OCI-LY7 (cell line): Measurements from ENCODE around the gene NWD2. TPM values are rescaled to one million over a fixed set of nuclear protein-coding genes. Genes with fewer than 3 reads are reported as not detected.

Experiments
- BruUV-seq: library from RNA; stranded (reverse); fragments of 400-500 nt; replicated peaks from 2 replicates; lab custom pipeline; 2021; lab: Mats Ljungman, UMichigan
- CTCF ChIA-PET: fragments of 300-600 bp; sonication (Branson Sonifier 250); formaldehyde crosslinking; loops from one replicate; lab custom pipeline; 2022; ENCODE audit warnings: antibody characterized with exemption; ENCODE audit not compliant: unreplicated experiment; lab: Charles Lee
- POLR2A ChIA-PET: fragments of 300-600 bp; sonication (Branson Sonifier 250); formaldehyde crosslinking; loops from one replicate; lab custom pipeline; 2022; ENCODE audit warnings: antibody characterized with exemption; lab: Charles Lee
- DNase-seq: peaks from one replicate; pipeline ENCODE4 v3.0.0-alpha.2; 2015; ENCODE audit warnings: low spot score
- H2AFZ ChIP-seq: fragments of 200-600 bp; sonication (generic), shearing (Covaris generic); 2 replicates; pipeline ENCODE4 v1.6.1; 2014; ENCODE audit warnings: mild to moderate bottlenecking, antibody characterized with exemption, low read length, moderate library complexity
- H3K27ac ChIP-seq: fragments of 200-600 bp; sonication (generic); 2 replicates; pipeline ENCODE4 v1.5.1; 2014; ENCODE audit warnings: mixed run types, low read depth, mild to moderate bottlenecking, moderate library complexity, low read length, inconsistent platforms; ENCODE audit not compliant: poor library complexity, severe bottlenecking
- H3K36me3 ChIP-seq: fragments of 200-600 bp; sonication (generic); 2 replicates; pipeline ENCODE4 v1.6.1; 2014; ENCODE audit warnings: mild to moderate bottlenecking, antibody characterized with exemption, low read length, moderate library complexity, mixed read lengths; ENCODE audit not compliant: insufficient read depth
- H3K4me1 ChIP-seq: fragments of 200-600 bp; sonication (generic); 2 replicates; pipeline ENCODE4 v1.5.1; 2014; ENCODE audit warnings: mild to moderate bottlenecking, low read length; ENCODE audit not compliant: insufficient read depth, poor library complexity, severe bottlenecking
- H3K4me2 ChIP-seq: fragments of 200-600 bp; sonication (generic); 2 replicates; pipeline ENCODE4 v1.6.1; 2014; ENCODE audit warnings: mild to moderate bottlenecking, low read length
- H3K4me3 ChIP-seq: fragments of 200-600 bp; sonication (generic); 2 replicates; pipeline ENCODE4 v1.5.1; 2014; ENCODE audit warnings: mild to moderate bottlenecking, low read depth, low read length; ENCODE audit not compliant: poor library complexity, severe bottlenecking
- H3K79me2 ChIP-seq: fragments of 200-600 bp; sonication (generic); 2 replicates; pipeline ENCODE4 v1.6.1; 2016; ENCODE audit warnings: low read depth, mild to moderate bottlenecking, low read length, moderate library complexity, mixed read lengths; ENCODE audit not compliant: insufficient read depth
- H3K9me2 ChIP-seq: fragments of 200-600 bp; sonication (generic); 2 replicates; pipeline ENCODE4 v1.6.1; 2016; ENCODE audit warnings: mild to moderate bottlenecking, low read length, mixed read lengths; ENCODE audit not compliant: insufficient read depth
- H3K9me3 ChIP-seq: fragments of 200-600 bp; sonication (generic); 2 replicates; pipeline ENCODE4 v1.6.1; 2014; ENCODE audit warnings: mild to moderate bottlenecking, mixed run types, low read length, mixed read lengths
- H4K20me1 ChIP-seq: fragments of 200-600 bp; sonication (generic); 2 replicates; pipeline ENCODE4 v1.6.1; 2014; ENCODE audit warnings: mild to moderate bottlenecking, antibody characterized with exemption, low read length, moderate library complexity, mixed read lengths; ENCODE audit not compliant: insufficient read depth
- CTCF ChIP-seq: fragments of 200-600 bp; sonication (generic); conservative IDR thresholded peaks from 2 replicates; pipeline ENCODE4 v1.5.1; 2014; ENCODE audit warnings: mild to moderate bottlenecking, antibody characterized with exemption, low read length, moderate library complexity, mixed read lengths
- EZH2phosphoT487 ChIP-seq: fragments of 200-600 bp; sonication (generic); IDR thresholded peaks from 2 replicates; pipeline ENCODE4 v1.6.1; 2018; ENCODE audit warnings: low read depth, borderline replicate concordance, mild to moderate bottlenecking, mixed run types, antibody characterized with exemption, low read length, moderate library complexity, mixed read lengths
- intact Hi-C: fragments of 100-400 bp; cut with micrococcal nuclease; formaldehyde crosslinking; loops from one replicate; pipeline ENCODE4 v1.10.0; 2022; ENCODE audit not compliant: unreplicated experiment
- total RNA-seq, 2 experiments: library from RNA; depleted of rRNA in 1 of 2; stranded (reverse); fragments of >200 nt in 1 of 2; shearing (Covaris generic) in 1 of 2; gene quantifications; 2 replicates each; pipeline ENCODE4 v1.2.3, GENCODE V29; 2014 to 2022

Gene NWD2
- total RNA-seq, 2 experiments from 2014 or later, result not detected

- no peak overlapping the region for H3K4me2 ChIP-seq
Observed at GRCh38 chr4:37450309-37450708, 205.8 kb downstream of the NWD2 start.

GRCh38 chr4:37450911-37451310, 206.4 kb downstream of the NWD2 start:
- no peaks in the 10 kb centered on the region for H3K9me3 ChIP-seq
- no peak for DNase-seq
- no peak overlapping the region for H3K4me2 ChIP-seq
- no peak for TF ChIP-seq EZH2phosphoT487
- no peak for TF ChIP-seq CTCF
- no peaks in the 10 kb centered on the region for H3K4me1 ChIP-seq
- H4K20me1 ChIP-seq, result no peaks in the 10 kb centered on the region
- H3K79me2 ChIP-seq, result no peaks in the 10 kb centered on the region
- ChIA-PET POLR2A (interaction anchor here (1.0 kb wide), 1 partner anchor 17 kb away, joined by 3 read pairs; no protein-coding TSS in a partner anchor), CTCF (no interaction called here)
- no peak overlapping the region for H3K4me3 ChIP-seq
- no peak overlapping the region for H2AFZ ChIP-seq
- H3K27ac ChIP-seq, result no peak overlapping the region
- BruUV-seq, result no TSS peak
- H3K36me3 ChIP-seq, result no peaks in the 10 kb centered on the region
- intact Hi-C loops, result no loop called here
- no peaks in the 10 kb centered on the region for H3K9me2 ChIP-seq

More at GRCh38 chr4:37450309-37450708, 205.8 kb downstream of the NWD2 start:
- Histone ChIP-seq H3K9me3 (no peaks in the 10 kb centered on the region), H3K4me1 (no peaks in the 10 kb centered on the region), H3K36me3 (no peaks in the 10 kb centered on the region), H3K4me3 (no peak overlapping the region), H3K9me2 (no peaks in the 10 kb centered on the region), H3K79me2 (no peaks in the 10 kb centered on the region), H2AFZ (no peak overlapping the region), H3K27ac (no peak overlapping the region), H4K20me1 (no peaks in the 10 kb centered on the region)
- no peak for TF ChIP-seq CTCF
- no peak for TF ChIP-seq EZH2phosphoT487
- no peak for DNase-seq
- ChIA-PET POLR2A (interaction anchor here (1.0 kb wide), 1 partner anchor 16 kb away, joined by 3 read pairs; no protein-coding TSS in a partner anchor), CTCF (interaction anchor here (0.5 kb wide), 1 partner anchor 441 kb away, joined by 4 read pairs; no protein-coding TSS in a partner anchor)
- BruUV-seq, result no TSS peak
- intact Hi-C loops, result no loop called here

GRCh38 chr4:37451656-37452055, 207.1 kb downstream of the NWD2 start:
- H3K9me3 ChIP-seq, result no peaks in the 10 kb centered on the region

More at GRCh38 chr4:37451656-37452055, 207.1 kb downstream of the NWD2 start:
- Histone ChIP-seq H2AFZ (no peak overlapping the region), H3K79me2 (no peaks in the 10 kb centered on the region), H3K4me3 (no peak overlapping the region), H4K20me1 (no peaks in the 10 kb centered on the region), H3K27ac (no peak overlapping the region), H3K36me3 (no peaks in the 10 kb centered on the region), H3K9me2 (no peaks in the 10 kb centered on the region), H3K4me1 (no peaks in the 10 kb centered on the region), H3K4me2 (no peak overlapping the region)
- BruUV-seq, result no TSS peak
- no peak for DNase-seq
- intact Hi-C loops, result loop anchor here (2.0 kb wide), 1 partner anchor 341 kb away; no protein-coding TSS in a partner anchor
- TF ChIP-seq CTCF (no peak), EZH2phosphoT487 (no peak)
- ChIA-PET CTCF (no interaction called here), POLR2A (interaction anchor here (1.0 kb wide), 1 partner anchor 17 kb away, joined by 3 read pairs; no protein-coding TSS in a partner anchor)
